Measurements from ENCODE around the gene CAND2. TPM values are rescaled to one million over a fixed set of nuclear protein-coding genes. Genes with fewer than 3 reads are reported as not detected.
"Not testable (repeated sequence)": the region's sequence is repeated elsewhere in the genome, so short reads cannot be mapped to it uniquely, and the experiment has no call there.

CAND2 gene
- polyA plus RNA-seq, 1 donor from 2014 or later = 17.3 TPM

GRCh38 chr3:12879191-12879815, 82.8 kb downstream of the CAND2 start:
- Histone ChIP-seq H4K20me1 (ENCODE audit: insufficient read depth) (no peaks in the 10 kb centered on the region), H3K9me3 (ENCODE audit: low read length) (no peaks in the 10 kb centered on the region), H3K9me2 (ENCODE audit: insufficient read depth, low read length) (no peaks in the 10 kb centered on the region), H3K27me3 (ENCODE audit: insufficient read depth, low read depth, low read length) (no peaks in the 10 kb centered on the region), H3K36me3 (ENCODE audit: insufficient read depth, low read length) (no peaks in the 10 kb centered on the region), H3F3A (ENCODE audit: insufficient read depth, low read length, poor library complexity, severe bottlenecking) (no peaks in the 10 kb centered on the region), H2AFZ (ENCODE audit: low read depth, low read length) (no peak overlapping the region), H3K4me2 (ENCODE audit: low read length) (no peak overlapping the region), H3K79me2 (replicated peaks; ENCODE audit: insufficient read depth, low read length) (no peaks in the 10 kb centered on the region), H3K9ac (ENCODE audit: low read length) (no peak overlapping the region), H3K4me3 (ENCODE audit: low read length) (no peak overlapping the region), H3K27ac (ENCODE audit: low read length) (no peak overlapping the region)
- TF ChIP-seq REST (IDR thresholded peaks at IDR 0.05; ENCODE audit: borderline replicate concordance) = no peak
- no peak for TF ChIP-seq CTCF (IDR thresholded peaks at IDR 0.05; ENCODE audit: poor library complexity, severe bottlenecking)
- no peak for TF ChIP-seq RAD21 (conservative IDR thresholded peaks at IDR 0.05)
- no peak for TF ChIP-seq SMC3 (conservative IDR thresholded peaks at IDR 0.05; ENCODE audit: poor library complexity)
- TF ChIP-seq TAF1 (IDR thresholded peaks at IDR 0.05; ENCODE audit: low read depth) = no peak
- no peak for TF ChIP-seq EZH2 (IDR thresholded peaks at IDR 0.05; ENCODE audit: borderline replicate concordance, insufficient read depth, low read length, poor library complexity, severe bottlenecking)
- TF ChIP-seq EP300 (conservative IDR thresholded peaks at IDR 0.05; ENCODE audit: poor library complexity, severe bottlenecking) = no peak
- TF ChIP-seq POLR2AphosphoS5 (IDR thresholded peaks at IDR 0.05) = no peak
- no peak for TF ChIP-seq MXI1 (conservative IDR thresholded peaks at IDR 0.05; ENCODE audit: poor library complexity, severe bottlenecking)

- not testable (repeated sequence) for H3K27me3 ChIP-seq (ENCODE audit: insufficient read depth, low read depth, low read length); H3F3A ChIP-seq (ENCODE audit: insufficient read depth, low read length, poor library complexity, severe bottlenecking); H3K27ac ChIP-seq (ENCODE audit: low read length); H3K9me3 ChIP-seq (ENCODE audit: low read length); H3K36me3 ChIP-seq (ENCODE audit: insufficient read depth, low read length); H3K4me3 ChIP-seq (ENCODE audit: low read length); H3K79me2 ChIP-seq (replicated peaks; ENCODE audit: insufficient read depth, low read length); H4K20me1 ChIP-seq (ENCODE audit: insufficient read depth); H3K4me2 ChIP-seq (ENCODE audit: low read length); H2AFZ ChIP-seq (ENCODE audit: low read depth, low read length); H3K9ac ChIP-seq (ENCODE audit: low read length); H3K9me2 ChIP-seq (ENCODE audit: insufficient read depth, low read length)
Measured at GRCh38 chr3:12881858-12882257, 85.4 kb downstream of the CAND2 start.

Data from neural cell (in vitro differentiated cells).